GM20000 (cell line): ENCODE results near the gene NEB.

Experiments used
- DNase-seq: peaks from one replicate; pipeline ENCODE4 v3.0.0; 2012; ENCODE audit warnings: low spot score
- CTCF ChIP-seq: IDR thresholded peaks from 2 replicates; pipeline ENCODE4 v1.5.1; 2012; ENCODE audit warnings: mild to moderate bottlenecking, control low read depth; ENCODE audit errors: extremely low read depth, missing control alignments

Gene NEB

GRCh38 chr2:151576080-151576479 is 158.2 kb downstream of the NEB start:
- DNase-seq, result no peak
- TF ChIP-seq CTCF, result no peak

GRCh38 chr2:151575338-151575737 is 158.9 kb downstream of the NEB start:
- no peak for DNase-seq
- no peak for TF ChIP-seq CTCF

- TF ChIP-seq CTCF, result no peak
- DNase-seq, result no peak
Observed at GRCh38 chr2:151570191-151570590, 164.1 kb downstream of the NEB start.

- no peak for TF ChIP-seq CTCF
- DNase-seq, result no peak
Observed at GRCh38 chr2:151569167-151569566, 165.1 kb downstream of the NEB start.

GRCh38 chr2:151568501-151568900 is 165.8 kb downstream of the NEB start:
- TF ChIP-seq CTCF, result no peak
- no peak for DNase-seq

GRCh38 chr2:151567006-151567405 is 167.3 kb downstream of the NEB start:
- DNase-seq, result no peak
- TF ChIP-seq CTCF, result no peak

GRCh38 chr2:151562398-151562797 is 171.9 kb downstream of the NEB start:
- no peak for TF ChIP-seq CTCF
- DNase-seq, result no peak
